Hepatic stellate cell (primary cell): ENCODE data around the gene PGR.

Experiments
- DNase-seq: peaks from one replicate; pipeline ENCODE4 v3.0.0; 2011; ENCODE audit warnings: low spot score

The PGR gene

DNA sequence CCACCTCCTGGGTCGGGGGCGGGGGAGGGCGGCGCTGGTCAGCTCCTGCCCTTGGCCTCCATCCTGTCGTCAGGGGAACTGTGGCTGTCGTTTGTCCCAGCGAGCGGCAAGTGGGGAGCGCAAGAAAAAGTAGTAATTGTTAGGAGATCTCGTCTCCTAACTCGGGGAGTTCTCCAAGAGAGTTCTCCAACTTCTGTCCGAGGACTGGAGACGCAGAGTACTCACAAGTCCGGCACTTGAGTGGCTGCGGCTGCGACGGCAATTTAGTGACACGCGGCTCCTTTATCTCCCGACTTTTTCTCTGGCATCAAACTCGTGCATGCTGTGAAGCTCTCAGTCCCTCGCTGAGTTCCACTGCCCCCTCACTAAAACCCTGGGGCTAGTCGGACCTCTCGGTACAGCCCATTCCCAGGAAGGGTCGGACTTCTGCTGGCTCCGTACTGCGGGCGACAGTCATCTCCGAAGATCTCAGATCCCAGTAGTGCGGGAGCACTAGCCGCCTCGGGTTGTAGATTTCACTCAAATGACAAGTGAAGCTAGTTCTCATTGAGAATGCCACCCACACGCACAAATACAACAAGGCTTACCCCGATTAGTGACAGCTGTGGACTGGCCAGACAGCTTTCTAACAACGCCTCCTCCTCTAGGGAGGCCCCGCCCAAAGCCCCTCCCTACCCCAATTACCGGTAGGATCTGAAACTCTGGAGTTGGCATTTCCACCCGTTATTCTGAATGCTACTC, at the start of gene PGR:
Gene PGR (minus strand): TSS at position 611 of the 741 bp plus-strand sequence. CDS start 743 bp downstream, outside the sequence.
- DNase-seq = no peak

DNA sequence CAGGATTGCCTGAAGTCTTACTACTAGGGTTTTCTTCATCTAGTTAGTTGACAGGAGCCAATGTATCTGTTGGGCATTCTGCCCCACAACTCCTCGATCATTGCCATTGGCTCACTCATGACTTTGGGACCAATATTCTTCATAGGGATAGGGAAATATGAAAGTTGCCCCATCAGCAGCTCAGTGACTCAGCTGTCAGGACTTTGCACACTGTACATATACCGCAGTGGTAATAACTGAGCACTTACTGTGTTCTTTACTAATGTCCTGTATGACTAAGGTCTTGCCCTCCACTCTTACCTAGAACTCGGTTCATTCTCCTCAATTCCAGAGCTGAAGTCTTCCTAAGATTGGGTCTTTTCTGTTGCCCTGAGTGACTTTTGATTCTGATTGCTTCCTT, 46.8 kb upstream of the PGR start:
- DNase-seq = no peak

- DNase-seq = no peak
Measured at GRCh38 chr11:101169944-101170343, 40.3 kb upstream of the PGR start.

GRCh38 chr11:101166038-101166437, 36.4 kb upstream of the PGR start:
- DNase-seq = no peak

DNA sequence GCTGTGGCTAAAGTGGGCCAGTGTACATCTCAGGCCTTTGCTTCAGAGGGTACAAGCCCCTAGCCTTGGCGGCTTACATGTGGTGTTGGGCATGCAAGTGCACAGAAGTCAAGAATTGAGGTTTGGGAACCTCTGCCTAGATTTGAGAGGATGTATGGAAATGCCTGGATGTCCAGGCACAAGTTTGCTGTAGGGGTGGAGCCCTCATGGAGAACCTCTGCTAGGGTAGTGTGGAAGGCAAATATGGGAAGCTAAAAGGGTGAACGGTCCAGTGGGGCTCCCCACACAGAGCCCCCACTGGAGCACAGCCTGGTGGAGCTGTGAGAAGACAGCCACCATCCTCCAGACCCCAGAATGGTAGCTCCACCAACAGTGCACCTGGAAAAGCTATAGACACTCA, 28.5 kb upstream of the PGR start:
- DNase-seq = no peak

DNA sequence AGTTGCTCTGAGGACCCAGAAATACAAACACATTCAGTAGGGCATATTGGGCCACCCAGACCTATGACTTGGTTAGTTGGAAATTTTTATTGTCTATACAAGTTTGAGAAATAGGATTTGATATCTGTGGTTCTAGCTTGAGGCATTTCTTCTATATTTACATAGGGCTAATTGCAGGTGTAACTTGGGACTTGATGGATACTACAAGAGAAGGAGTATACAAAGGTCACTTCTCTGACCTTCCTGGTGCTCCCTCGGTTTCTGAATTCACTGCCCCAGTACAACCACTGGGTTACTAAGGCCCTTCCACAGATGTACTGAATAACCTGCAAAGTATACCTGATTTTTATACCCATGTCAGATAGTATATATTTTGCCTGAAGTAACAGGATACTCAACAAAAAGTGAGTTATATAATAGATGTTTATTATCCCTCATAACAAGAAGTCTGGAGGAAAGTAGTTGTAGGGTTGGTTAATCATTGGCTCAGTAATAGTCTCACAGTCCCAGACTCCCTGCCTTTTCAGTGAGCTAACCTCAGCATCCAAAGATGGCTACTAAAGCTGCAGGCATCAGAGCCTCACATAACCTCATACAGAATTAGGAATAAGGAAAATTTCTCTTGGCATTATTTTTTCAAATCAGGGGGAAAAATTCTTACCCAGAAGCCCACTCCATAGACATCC, 8.8 kb upstream of the PGR start:
- DNase-seq = no peak

- no peak for DNase-seq
Measured at GRCh38 chr11:101133190-101133589, 3.6 kb upstream of the PGR start.

- no peak for DNase-seq
Measured at GRCh38 chr11:101128571-101129202, 926 bp downstream of the PGR start.

DNA sequence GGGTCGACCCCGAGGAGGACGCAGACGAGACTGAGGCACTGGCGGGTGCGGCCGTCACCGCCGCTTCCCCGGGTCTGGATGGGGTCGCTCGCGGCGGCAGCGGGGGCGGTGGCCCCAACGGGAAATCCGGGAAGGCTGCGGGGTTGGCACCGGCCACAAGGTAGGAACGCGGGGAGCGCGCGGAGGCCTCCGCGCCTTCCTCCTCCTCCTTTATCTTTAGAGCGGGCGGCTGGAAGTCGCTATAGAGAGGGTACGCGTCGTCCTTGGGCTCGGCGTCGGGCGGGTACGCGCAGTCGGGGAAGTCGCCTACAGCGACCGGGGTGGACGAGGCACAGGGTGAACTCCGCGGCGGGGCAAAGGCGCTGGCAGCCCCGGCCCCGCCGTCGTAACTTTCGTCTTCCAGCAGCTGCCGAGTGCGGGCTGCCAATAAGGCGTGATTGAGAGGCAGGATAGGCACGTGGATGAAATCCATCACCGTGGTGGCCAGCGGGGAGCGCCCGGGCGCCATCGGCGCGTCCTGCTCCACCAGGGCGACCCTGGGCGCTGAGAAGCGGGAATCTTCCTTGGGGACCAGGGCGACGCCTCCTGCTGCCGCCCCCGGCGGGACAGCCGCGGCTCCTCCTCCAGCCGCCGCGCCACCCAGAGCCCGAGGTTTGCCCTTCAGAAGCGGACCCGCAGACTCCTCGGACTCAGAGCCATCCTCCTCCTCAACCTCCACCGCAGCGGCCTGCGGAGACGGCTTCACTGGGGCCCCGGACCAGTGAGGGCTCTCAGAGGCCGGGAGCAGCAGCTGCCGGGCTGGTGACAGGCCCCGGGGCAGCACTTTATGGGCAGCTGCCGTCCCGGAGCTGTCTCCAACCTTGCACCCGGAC, 1.7 kb downstream of the PGR start:
- DNase-seq = no peak

- peak; percentile 12 for DNase-seq
Measured at GRCh38 chr11:101127197-101127698, 2.4 kb downstream of the PGR start.

DNA sequence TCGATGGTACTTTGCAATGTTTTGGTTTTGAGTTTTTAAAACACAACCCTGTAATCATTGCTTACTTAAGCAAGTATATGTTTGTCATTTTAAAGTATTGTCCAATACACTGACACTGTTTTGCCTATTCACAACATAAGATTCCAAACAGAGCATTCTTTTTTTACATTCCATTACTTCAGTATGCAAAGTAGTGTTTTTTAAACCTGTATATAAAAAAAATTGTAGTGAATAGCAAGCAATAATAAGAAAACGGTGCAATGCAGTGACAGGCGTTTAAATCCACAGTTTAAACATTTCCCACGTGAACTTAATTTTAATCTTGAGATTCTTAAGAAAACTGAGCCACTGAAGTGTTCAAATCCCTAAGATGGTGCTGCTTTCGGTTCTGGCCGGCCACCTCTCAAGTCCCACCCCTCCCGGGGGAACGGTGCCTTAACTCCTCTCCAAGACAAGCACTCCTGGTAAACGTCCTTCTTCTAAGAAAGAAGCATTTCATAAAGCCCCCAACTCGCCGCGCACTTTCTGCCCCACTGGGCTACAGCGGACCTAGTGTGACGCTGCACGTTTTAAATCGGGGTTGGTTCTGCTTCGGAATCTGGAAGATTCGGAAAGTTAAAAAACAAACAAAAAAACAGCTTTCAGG, 2.9 kb downstream of the PGR start:
- DNase-seq = peak; percentile 16

GRCh38 chr11:101115671-101116160, 13.9 kb downstream of the PGR start:
- no peak for DNase-seq

DNA sequence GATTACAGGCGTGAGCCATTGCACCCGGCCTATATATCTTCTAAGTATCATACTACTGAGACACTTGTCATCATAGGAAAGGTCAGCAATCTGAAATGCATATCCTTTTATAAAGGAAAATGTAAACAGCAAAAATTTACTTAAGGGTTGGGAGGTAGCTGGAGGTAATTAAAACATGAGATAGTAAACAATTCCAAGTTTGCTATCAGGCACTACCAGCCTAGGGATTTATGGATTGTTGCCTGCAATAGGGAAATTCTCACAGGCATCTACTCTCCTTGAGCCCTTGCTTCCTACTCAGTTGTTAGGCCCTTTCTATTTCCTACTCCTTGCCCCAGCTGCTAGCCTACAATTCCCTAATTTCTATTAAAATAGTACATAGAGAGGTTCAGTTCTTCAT, 16.1 kb downstream of the PGR start:
- no peak for DNase-seq

- DNase-seq = no peak
Measured at GRCh38 chr11:101104716-101105115, 24.9 kb downstream of the PGR start.

DNA sequence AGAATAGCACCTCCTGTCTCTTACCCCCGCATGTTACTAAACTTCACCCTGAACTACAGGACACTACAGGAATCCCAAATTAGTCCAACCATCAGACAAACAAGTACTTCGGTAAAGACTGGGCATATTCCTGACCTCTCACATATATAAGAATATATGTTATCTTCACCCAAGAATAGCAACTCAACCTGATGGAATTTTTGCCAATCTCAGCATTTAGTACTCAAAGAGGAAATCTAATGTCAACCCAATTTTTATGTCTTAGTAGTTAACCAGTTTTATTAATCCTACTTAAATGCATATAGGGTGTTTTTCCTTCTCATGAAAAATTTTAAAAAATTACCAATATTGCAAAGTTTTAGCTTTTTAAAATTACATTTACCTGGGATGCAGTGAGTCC, 26.2 kb downstream of the PGR start:
- no peak for DNase-seq

GRCh38 chr11:101100601-101101000, 29.0 kb downstream of the PGR start:
- no peak for DNase-seq

GRCh38 chr11:101096036-101096704, 33.4 kb downstream of the PGR start:
- no peak for DNase-seq

DNA sequence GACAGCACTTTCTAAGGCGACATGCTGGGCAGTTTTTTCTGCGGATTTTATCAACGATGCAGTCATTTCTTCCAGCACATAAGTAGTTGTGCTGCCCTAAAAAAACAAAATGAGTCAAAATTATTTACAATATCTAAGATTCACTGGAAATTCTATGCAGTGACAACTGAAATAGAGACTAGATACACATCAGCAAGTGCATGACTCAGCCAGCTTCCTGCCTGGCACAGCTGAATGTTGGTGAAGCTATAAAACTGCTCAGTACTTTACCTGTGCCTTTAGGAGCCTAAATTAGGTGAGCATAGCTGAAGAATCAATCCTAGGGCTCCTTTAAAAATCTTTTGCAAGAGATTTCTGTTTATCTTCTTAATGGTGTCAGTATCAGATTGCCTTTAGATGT, 37.8 kb downstream of the PGR start:
- no peak for DNase-seq

GRCh38 chr11:101090679-101091270, 38.8 kb downstream of the PGR start:
- DNase-seq = no peak

- DNase-seq = no peak
Measured at GRCh38 chr11:101083335-101083734, 46.3 kb downstream of the PGR start.
